LNCaP clone FGC (cell line): ENCODE measurements around the gene AMY1C.
"Not testable (repeated sequence)": the region's sequence is repeated elsewhere in the genome, so short reads cannot be mapped to it uniquely, and the experiment has no call there.

Source experiments
- DNase-seq: peaks from one replicate; pipeline ENCODE4 v3.0.0-alpha.2; 2011; ENCODE audit warnings: low read depth
- H3K4me3 ChIP-seq: 2 replicates; pipeline ENCODE4 v1.5.1; 2011; ENCODE audit warnings: mild to moderate bottlenecking, low read depth, low read length, control low read depth
- CTCF ChIP-seq: IDR thresholded peaks from 2 replicates; pipeline ENCODE4 v1.5.1; 2012; ENCODE audit warnings: mild to moderate bottlenecking; ENCODE audit not compliant: control insufficient read depth, insufficient read depth; ENCODE audit errors: extremely low read depth

Gene AMY1C

GRCh38 chr1:103749598-103749997 is at the start of gene AMY1C:
Gene AMY1C, plus strand, starts transcription at chr1:103749898. Its CDS starts 572 bp downstream, at chr1:103750470.
- DNase-seq = not testable (repeated sequence)

GRCh38 chr1:103700669-103701068 is 49.0 kb upstream of the AMY1C start:
- not testable (repeated sequence) for H3K4me3 ChIP-seq, DNase-seq

More at GRCh38 chr1:103749598-103749997, at the start of gene AMY1C:
- H3K4me3 ChIP-seq = not testable (repeated sequence)

- DNase-seq = not testable (repeated sequence)
These were observed 48.4 kb upstream of the AMY1C start for GRCh38 chr1:103701256-103701655.

GRCh38 chr1:103707670-103708069 is 42.0 kb upstream of the AMY1C start:
- not testable (repeated sequence) for DNase-seq, H3K4me3 ChIP-seq

More at GRCh38 chr1:103701256-103701655, 48.4 kb upstream of the AMY1C start:
- H3K4me3 ChIP-seq = not testable (repeated sequence)

- DNase-seq, H3K4me3 ChIP-seq: not testable (repeated sequence)
These were observed 39.3 kb upstream of the AMY1C start for GRCh38 chr1:103710381-103710780.

- DNase-seq, H3K4me3 ChIP-seq: not testable (repeated sequence)
These were observed 32.3 kb upstream of the AMY1C start for GRCh38 chr1:103717404-103717803.

- not testable (repeated sequence) for DNase-seq, H3K4me3 ChIP-seq
These were observed 28.2 kb upstream of the AMY1C start for GRCh38 chr1:103721473-103721872.

- DNase-seq, H3K4me3 ChIP-seq: not testable (repeated sequence)
These were observed 14.4 kb upstream of the AMY1C start for GRCh38 chr1:103735334-103735733.

GRCh38 chr1:103738031-103738430 is 11.7 kb upstream of the AMY1C start:
- DNase-seq, H3K4me3 ChIP-seq: not testable (repeated sequence)

- DNase-seq, H3K4me3 ChIP-seq: not testable (repeated sequence)
These were observed 5.2 kb upstream of the AMY1C start for GRCh38 chr1:103744449-103744848.

- H3K4me3 ChIP-seq, DNase-seq: not testable (repeated sequence)
These were observed 4.7 kb upstream of the AMY1C start for GRCh38 chr1:103745040-103745439.

GRCh38 chr1:103748273-103748672 is 1.4 kb upstream of the AMY1C start:
- DNase-seq, H3K4me3 ChIP-seq: not testable (repeated sequence)

GRCh38 chr1:103761896-103762295 is 12.2 kb downstream of the AMY1C start:
- H3K4me3 ChIP-seq = no peak overlapping the region
- no peak for DNase-seq
- no peak for TF ChIP-seq CTCF

- H3K4me3 ChIP-seq = no peak overlapping the region
- no peak for DNase-seq
- no peak for TF ChIP-seq CTCF
These were observed 30.2 kb downstream of the AMY1C start for GRCh38 chr1:103779932-103780331.
